Right lobe of liver (tissue), 6 donors: ENCODE data around the gene PCDHAC1. TPM values are rescaled to one million over a fixed set of nuclear protein-coding genes. Genes with fewer than 3 reads are reported as not detected.
A peak's percentile ranks its signal among the peaks of the same experiment; 100 is the strongest.

Experiments
- ATAC-seq, 4 donors: fragments of 200-7000 bp; cut with Tn5 transposase; one replicate each; pipeline ENCODE4 v1.9.1; 2020; ENCODE audit warnings: mild to moderate bottlenecking in 4 of 4, moderate library complexity in 4 of 4
- DNase-seq, 3 donors: peaks; one replicate each; pipeline ENCODE4 v3.0.0-alpha.2; 2020
- H3K27ac ChIP-seq, 3 donors: fragments of 200-600 bp; one replicate each; pipeline ENCODE4 v1.8.0; 2022
- H3K27me3 ChIP-seq, 2 donors: fragments of 200-600 bp; one replicate each; pipeline ENCODE4 v1.8.0; 2022
- H3K36me3 ChIP-seq, 4 donors: fragments of 200-600 bp; sonication (generic) in 1 of 4; one replicate each; pipeline versions ENCODE4 v1.5.1 to v1.8.0; 2017 to 2022; ENCODE audit warnings: control low read depth in 1 of 4
- H3K4me1 ChIP-seq, 4 donors: fragments of 200-600 bp; sonication (generic) in 1 of 4; one replicate each; pipeline versions ENCODE4 v1.5.1 to v1.8.0; 2017 to 2022; ENCODE audit warnings: control low read depth in 1 of 4
- H3K4me3 ChIP-seq, 3 donors: fragments of 200-600 bp; one replicate each; pipeline ENCODE4 v1.8.0; 2022
- H3K9me3 ChIP-seq, 4 donors: fragments of 200-600 bp; sonication (generic) in 1 of 4; one replicate each; pipeline versions ENCODE4 v1.5.1 to v1.8.0; 2017 to 2022; ENCODE audit warnings: control low read depth in 1 of 4
- CTCF ChIP-seq, 4 donors: fragments of 200-600 bp in 3 of 4; fragments of 450-650 bp in 1 of 4; IDR thresholded peaks; one replicate each; pipeline versions ENCODE4 v1.5.1 to v1.8.0; 2016 to 2022; ENCODE audit warnings: antibody characterized with exemption in 4 of 4, mild to moderate bottlenecking in 2 of 4
- POLR2A ChIP-seq: fragments of 450-650 bp; IDR thresholded peaks from one replicate; pipeline ENCODE4 v1.6.1; 2017; ENCODE audit warnings: antibody characterized with exemption, mild to moderate bottlenecking
- WGBS: methylation state at CpG from one replicate; pipeline ENCODE4 v1.1.6; 2018; ENCODE audit warnings: low coverage, low lambda C conversion rate; ENCODE audit not compliant: insufficient coverage; ENCODE audit errors: missing lambda C conversion rate; 5-methylcytosine and 5-hydroxymethylcytosine counted together
- intact Hi-C, 2 donors: fragments of 100-400 bp; cut with DNase I; formaldehyde crosslinking; loops; one replicate each; pipeline versions ENCODE4 v1.11.2 to v1.14.1; 2022
- total RNA-seq, 6 experiments: library from RNA; depleted of rRNA in 2 of 6; stranded (reverse); fragments of >200 nt in 2 of 6; fragmentation: NEBNext Ultra II Directional in 3 of 6; extraction: Animal tissue kit (Norgen Biotek cat#: 25700) in 3 of 6; gene quantifications; one replicate each; pipeline versions ENCODE4 v1.1.0 to v1.2.4, GENCODE V29; 2016 to 2023
- donor health status: DM: no; HTN: yes; CAD: no.
- donor health status: DM: no; HTN: no; CAD: no.
- donor health status: DM: no; HTN: no; CAD: no.
- donor health status: DM: no; HTN: yes; CAD: no.
- donor health status: DM: no; HTN: yes; CAD: no.

Gene PCDHAC1
- total RNA-seq, 6 experiments from 2014 or later: 0.18 to 0.86 (median 0.35) TPM

- no peaks in the 10 kb centered on the region for H3K9me3 ChIP-seq
- no peaks in the 10 kb centered on the region for H3K27me3 ChIP-seq
- H3K4me3 ChIP-seq: no peak overlapping the region
- DNase-seq (no peak), ATAC-seq (no peak)
- no peaks in the 10 kb centered on the region for H3K36me3 ChIP-seq
- TF ChIP-seq POLR2A: no peak
- TF ChIP-seq CTCF (IDR thresholded peaks at IDR 0.05): no peak
- WGBS: 49% methylated on average over 4 of the region's 4 CpGs
- H3K27ac ChIP-seq: no peak overlapping the region
- peaks cover 0 to 4% (median 0%) of the 10 kb centered on the region in 4 donors for H3K4me1 ChIP-seq
- intact Hi-C loops: no loop called here
These were observed 2.5 kb upstream of the PCDHAC1 start for GRCh38 chr5:140923601-140924000.

GRCh38 chr5:140926443-140927227, 536 bp downstream of the PCDHAC1 start:
- 3% methylated on average over 21 of the region's 74 CpGs for WGBS
- Histone ChIP-seq H3K4me1 (peaks cover 0 to 4% (median 0%) of the 10 kb centered on the region in 4 donors), H3K27ac (peak overlapping the region in 1 of 3 donors; percentile 28), H3K36me3 (no peaks in the 10 kb centered on the region), H3K9me3 (no peaks in the 10 kb centered on the region), H3K4me3 (peak overlapping the region; percentile 41 to 49 (median 41)), H3K27me3 (no peaks in the 10 kb centered on the region)
- DNase-seq: peak; percentile 68 to 85 (median 75)
- TF ChIP-seq POLR2A (no peak), CTCF (IDR thresholded peaks at IDR 0.05) (peak; percentile 60 to 75 (median 71))
- ATAC-seq: peak; percentile 95 to 98 (median 96)
- intact Hi-C loops: no loop called here

- Histone ChIP-seq H3K36me3 (no peaks in the 10 kb centered on the region), H3K9me3 (no peaks in the 10 kb centered on the region), H3K4me3 (peak overlapping the region; percentile 41 to 49 (median 41)), H3K4me1 (peaks cover 0 to 4% (median 0%) of the 10 kb centered on the region in 4 donors), H3K27ac (peak overlapping the region in 1 of 3 donors; percentile 28), H3K27me3 (no peaks in the 10 kb centered on the region)
- TF ChIP-seq CTCF (IDR thresholded peaks at IDR 0.05) (no peak), POLR2A (no peak)
- DNase-seq (peak in 1 of 3 donors; percentile 28), ATAC-seq (peak in 1 of 4 donors; percentile 16)
- 0% methylated on average over 1 of the region's 26 CpGs for WGBS
- intact Hi-C loops: no loop called here
These were observed 1.1 kb downstream of the PCDHAC1 start for GRCh38 chr5:140927228-140927573.

GRCh38 chr5:140934964-140935606, 9.0 kb downstream of the PCDHAC1 start:
- Histone ChIP-seq H3K4me1 (no peaks in the 10 kb centered on the region), H3K27ac (no peak overlapping the region), H3K4me3 (no peak overlapping the region), H3K27me3 (no peaks in the 10 kb centered on the region), H3K36me3 (no peaks in the 10 kb centered on the region), H3K9me3 (no peaks in the 10 kb centered on the region)
- TF ChIP-seq CTCF (IDR thresholded peaks at IDR 0.05): no peak
- no peak for TF ChIP-seq POLR2A
- ATAC-seq (no peak), DNase-seq (no peak)
- intact Hi-C loops: no loop called here
- 52% methylated on average over 4 of the region's 4 CpGs for WGBS
